Right lobe of liver (tissue), 5 donors: ENCODE measurements around the gene GIT1. TPM values are rescaled to one million over a fixed set of nuclear protein-coding genes. Genes with fewer than 3 reads are reported as not detected.

Experiments
- total RNA-seq, 6 experiments: library from RNA; depleted of rRNA in 2 of 6; stranded (reverse); fragments of >200 nt in 2 of 6; fragmentation: NEBNext Ultra II Directional in 3 of 6; extraction: Animal tissue kit (Norgen Biotek cat#: 25700) in 3 of 6; gene quantifications; one replicate each; pipeline versions ENCODE4 v1.1.0 to v1.2.4, GENCODE V29; 2016 to 2023
- donor health status: DM: no; HTN: no; CAD: no.
- donor health status: DM: no; HTN: no; CAD: no.
- donor health status: DM: no; HTN: yes; CAD: no.
- donor health status: DM: no; HTN: yes; CAD: no.

The GIT1 gene
- total RNA-seq, 6 experiments from 2014 or later: 7.1 to 15.9 (median 8.7) TPM

Other genes with a start within 250 kb of the GIT1 start
- gene TAOK1, start 199.3 kb downstream of the GIT1 start, total RNA-seq: 10 to 100 TPM; 17.1 to 37.1 (median 21.1) TPM
- 10 to 100 TPM in 5 of 6 experiments, 1 to 10 TPM in 1; 7.8 to 27.1 (median 13.7) TPM for gene ABHD15, start 22.6 kb downstream of the GIT1 start, total RNA-seq
- 10 to 100 TPM; 16.8 to 52.4 (median 38.4) TPM for gene TP53I13, start 20.9 kb downstream of the GIT1 start, total RNA-seq
- gene ANKRD13B, start 3.5 kb upstream of the GIT1 start, total RNA-seq: 1 to 10 TPM in 1 of 6 experiments, under 1 TPM in 5; 0.37 to 1.6 (median 0.88) TPM
- gene CORO6, start 33.3 kb upstream of the GIT1 start, total RNA-seq: 1 to 10 TPM in 2 of 6 experiments, under 1 TPM in 4; 0.37 to 5.1 (median 0.81) TPM